Suprapubic skin (tissue), 4 donors: ENCODE data around the gene R3HDM4. TPM values are rescaled to one million over a fixed set of nuclear protein-coding genes. Genes with fewer than 3 reads are reported as not detected.

Experiments used
- DNase-seq, 2 donors: peaks; one replicate each; pipeline ENCODE4 v3.0.0-alpha.2; 2019; ENCODE audit warnings: low spot score in 2 of 2
- H3K27ac ChIP-seq: fragments of 200-600 bp; sonication (generic); one replicate; pipeline ENCODE4 v1.5.1; 2019
- H3K27me3 ChIP-seq: fragments of 200-600 bp; sonication (generic); one replicate; pipeline ENCODE4 v1.5.1; 2019
- H3K36me3 ChIP-seq: fragments of 200-600 bp; sonication (generic); one replicate; pipeline ENCODE4 v1.5.1; 2019
- H3K4me1 ChIP-seq: fragments of 200-600 bp; sonication (generic); one replicate; pipeline ENCODE4 v1.5.1; 2019
- H3K4me3 ChIP-seq: fragments of 200-600 bp; sonication (generic); one replicate; pipeline ENCODE4 v1.5.1; 2019; ENCODE audit warnings: mild to moderate bottlenecking
- H3K9me3 ChIP-seq: fragments of 200-600 bp; sonication (generic); one replicate; pipeline ENCODE4 v1.5.1; 2019
- CTCF ChIP-seq, 2 donors: fragments of 200-600 bp in 1 of 2; fragments of 450-650 bp in 1 of 2; sonication (generic) in 1 of 2; IDR thresholded peaks; one replicate each; pipeline ENCODE4 v1.5.1; 2016 to 2019; ENCODE audit warnings: antibody characterized with exemption in 2 of 2, mild to moderate bottlenecking in 1 of 2, moderate library complexity in 1 of 2
- EP300 ChIP-seq: sonication (generic); formaldehyde crosslinking; IDR thresholded peaks from one replicate; pipeline ENCODE4 v1.6.1; 2017; ENCODE audit warnings: antibody characterized with exemption
- POLR2A ChIP-seq, 2 donors: fragments of 450-650 bp; IDR thresholded peaks; one replicate each; pipeline ENCODE4 v1.6.1; 2017; ENCODE audit warnings: antibody characterized with exemption in 2 of 2, mild to moderate bottlenecking in 2 of 2, moderate library complexity in 2 of 2
- POLR2AphosphoS5 ChIP-seq, 3 donors: sonication (generic); formaldehyde crosslinking; IDR thresholded peaks; one replicate each; pipeline ENCODE4 v1.6.1; 2017; ENCODE audit warnings: antibody characterized with exemption in 3 of 3
- WGBS: methylation state at CpG from one replicate; pipeline ENCODE4 v1.1.5; 2018; 5-methylcytosine and 5-hydroxymethylcytosine counted together
- total RNA-seq, 4 donors: library from RNA; depleted of rRNA; stranded (reverse); fragments of >200 nt; gene quantifications; one replicate each; pipeline ENCODE4 v1.1.0, GENCODE V29; 2016

The R3HDM4 gene
- total RNA-seq, 4 donors from 2014 or later, result 41.3 to 58.3 (median 51.2) TPM

- peak; percentile 89 to 90 for DNase-seq
- WGBS, result 0% methylated on average over 1 of the region's 64 CpGs
- H3K27me3 ChIP-seq, result no peaks in the 10 kb centered on the region
- peak overlapping the region; percentile 38 for H3K4me3 ChIP-seq
- peaks cover 45% of the 10 kb centered on the region for H3K4me1 ChIP-seq
- TF ChIP-seq EP300 (no peak), POLR2A (IDR thresholded peaks at IDR 0.05) (no peak), POLR2AphosphoS5 (IDR thresholded peaks at IDR 0.05) (peak in 1 of 3 donors; percentile 45), CTCF (IDR thresholded peaks at IDR 0.05) (no peak)
- H3K36me3 ChIP-seq, result no peaks in the 10 kb centered on the region
- no peaks in the 10 kb centered on the region for H3K9me3 ChIP-seq
- peak overlapping the region; percentile 78 for H3K27ac ChIP-seq
Measured at GRCh38 chr19:940591-941291, 27.7 kb upstream of the R3HDM4 start.

GRCh38 chr19:939922-940321 lies 26.9 kb upstream of the R3HDM4 start:
- no peaks in the 10 kb centered on the region for H3K27me3 ChIP-seq
- no peak overlapping the region for H3K27ac ChIP-seq
- H3K4me3 ChIP-seq, result no peak overlapping the region
- TF ChIP-seq CTCF (IDR thresholded peaks at IDR 0.05), result no peak
- no peak for TF ChIP-seq POLR2A (IDR thresholded peaks at IDR 0.05)
- no peak for TF ChIP-seq POLR2AphosphoS5 (IDR thresholded peaks at IDR 0.05)
- no peak for TF ChIP-seq EP300
- DNase-seq, result no peak
- H3K9me3 ChIP-seq, result no peaks in the 10 kb centered on the region
- no peaks in the 10 kb centered on the region for H3K36me3 ChIP-seq
- WGBS, result 96% methylated on average over 7 of the region's 7 CpGs
- H3K4me1 ChIP-seq, result peaks cover 49% of the 10 kb centered on the region

- Histone ChIP-seq H3K4me3 (no peak overlapping the region), H3K4me1 (peaks cover 50% of the 10 kb centered on the region), H3K9me3 (no peaks in the 10 kb centered on the region), H3K27me3 (no peaks in the 10 kb centered on the region), H3K27ac (no peak overlapping the region), H3K36me3 (no peaks in the 10 kb centered on the region)
- no peak for DNase-seq
- TF ChIP-seq CTCF (IDR thresholded peaks at IDR 0.05) (no peak), EP300 (no peak), POLR2AphosphoS5 (IDR thresholded peaks at IDR 0.05) (no peak), POLR2A (IDR thresholded peaks at IDR 0.05) (no peak)
- WGBS, result 88% methylated on average over 21 of the region's 22 CpGs
Measured at GRCh38 chr19:939439-939838, 26.4 kb upstream of the R3HDM4 start.

GRCh38 chr19:938233-938923 lies 25.4 kb upstream of the R3HDM4 start:
- 88% methylated on average over 21 of the region's 23 CpGs for WGBS
- Histone ChIP-seq H3K4me1 (peaks cover 54% of the 10 kb centered on the region), H3K36me3 (no peaks in the 10 kb centered on the region), H3K27me3 (no peaks in the 10 kb centered on the region), H3K4me3 (no peak overlapping the region), H3K9me3 (no peaks in the 10 kb centered on the region), H3K27ac (no peak overlapping the region)
- TF ChIP-seq EP300, result no peak
- TF ChIP-seq POLR2A (IDR thresholded peaks at IDR 0.05), result no peak
- no peak for TF ChIP-seq CTCF (IDR thresholded peaks at IDR 0.05)
- TF ChIP-seq POLR2AphosphoS5 (IDR thresholded peaks at IDR 0.05), result no peak
- DNase-seq, result no peak

GRCh38 chr19:937259-937694 lies 24.3 kb upstream of the R3HDM4 start:
- WGBS, result 91% methylated on average over 16 of the region's 16 CpGs
- Histone ChIP-seq H3K4me1 (peaks cover 57% of the 10 kb centered on the region), H3K9me3 (no peaks in the 10 kb centered on the region), H3K27ac (no peak overlapping the region), H3K27me3 (no peaks in the 10 kb centered on the region), H3K4me3 (no peak overlapping the region), H3K36me3 (no peaks in the 10 kb centered on the region)
- no peak for TF ChIP-seq CTCF (IDR thresholded peaks at IDR 0.05)
- no peak for TF ChIP-seq POLR2AphosphoS5 (IDR thresholded peaks at IDR 0.05)
- no peak for TF ChIP-seq EP300
- no peak for TF ChIP-seq POLR2A (IDR thresholded peaks at IDR 0.05)
- no peak for DNase-seq
